T-helper 1 cell treated with Interleukin-12 subunit alpha and Interleukin-12 subunit beta and Interleukin-4 antibody, amounts not matched to agents 30 μg/mL and 1 μg/mL, for 36 hours (primary cell): Measurements from ENCODE around the gene ANKRD10.

Experiments
- H3K27ac Mint-ChIP-seq: one replicate; pipeline ENCODE4 v1.8.0; 2021; ENCODE audit warnings: mild to moderate bottlenecking, mixed read lengths
- H3K27me3 Mint-ChIP-seq: one replicate; pipeline ENCODE4 v1.8.0; 2021; ENCODE audit warnings: low read depth, mixed read lengths
- H3K36me3 Mint-ChIP-seq: one replicate; pipeline ENCODE4 v1.8.0; 2021; ENCODE audit warnings: low read depth, mixed read lengths
- H3K4me1 Mint-ChIP-seq: one replicate; pipeline ENCODE4 v1.8.0; 2021; ENCODE audit warnings: low read depth, mixed read lengths
- H3K4me3 Mint-ChIP-seq: one replicate; pipeline ENCODE4 v1.8.0; 2021; ENCODE audit warnings: mild to moderate bottlenecking, moderate library complexity, mixed read lengths
- H3K9me3 Mint-ChIP-seq: one replicate; pipeline ENCODE4 v1.8.0; 2021; ENCODE audit warnings: mixed read lengths

ANKRD10 gene

GRCh38 chr13:110932588-110932987 is 17.7 kb upstream of the ANKRD10 start:
- no peak overlapping the region for H3K27ac Mint-ChIP-seq
- peaks cover 2% of the 10 kb centered on the region for H3K4me1 Mint-ChIP-seq
- H3K36me3 Mint-ChIP-seq: peaks cover 3% of the 10 kb centered on the region
- peaks cover 37% of the 10 kb centered on the region for H3K27me3 Mint-ChIP-seq
- H3K9me3 Mint-ChIP-seq: peaks cover 49% of the 10 kb centered on the region
- no peak overlapping the region for H3K4me3 Mint-ChIP-seq

GRCh38 chr13:110929104-110929777 is 14.4 kb upstream of the ANKRD10 start:
- Mint-ChIP-seq H3K27me3 (peaks cover 50% of the 10 kb centered on the region), H3K27ac (no peak overlapping the region), H3K4me1 (peaks cover 2% of the 10 kb centered on the region), H3K36me3 (peaks cover 2% of the 10 kb centered on the region), H3K9me3 (peaks cover 20% of the 10 kb centered on the region), H3K4me3 (no peak overlapping the region)

GRCh38 chr13:110925023-110925612 is 10.2 kb upstream of the ANKRD10 start:
- Mint-ChIP-seq H3K9me3 (no peaks in the 10 kb centered on the region), H3K4me3 (no peak overlapping the region), H3K27ac (no peak overlapping the region), H3K36me3 (no peaks in the 10 kb centered on the region), H3K27me3 (peaks cover 61% of the 10 kb centered on the region), H3K4me1 (peaks cover 14% of the 10 kb centered on the region)

- no peaks in the 10 kb centered on the region for H3K36me3 Mint-ChIP-seq
- peaks cover 14% of the 10 kb centered on the region for H3K4me1 Mint-ChIP-seq
- H3K4me3 Mint-ChIP-seq: no peak overlapping the region
- H3K9me3 Mint-ChIP-seq: no peaks in the 10 kb centered on the region
- H3K27me3 Mint-ChIP-seq: peaks cover 56% of the 10 kb centered on the region
- H3K27ac Mint-ChIP-seq: no peak overlapping the region
These were observed 9.7 kb upstream of the ANKRD10 start for GRCh38 chr13:110924639-110924934.

GRCh38 chr13:110923777-110924638 is 9.1 kb upstream of the ANKRD10 start:
- no peaks in the 10 kb centered on the region for H3K36me3 Mint-ChIP-seq
- H3K4me3 Mint-ChIP-seq: no peak overlapping the region
- peaks cover 14% of the 10 kb centered on the region for H3K4me1 Mint-ChIP-seq
- no peak overlapping the region for H3K27ac Mint-ChIP-seq
- no peaks in the 10 kb centered on the region for H3K9me3 Mint-ChIP-seq
- H3K27me3 Mint-ChIP-seq: peaks cover 55% of the 10 kb centered on the region

- peaks cover 1% of the 10 kb centered on the region for H3K36me3 Mint-ChIP-seq
- H3K4me3 Mint-ChIP-seq: no peak overlapping the region
- no peak overlapping the region for H3K27ac Mint-ChIP-seq
- peaks cover 46% of the 10 kb centered on the region for H3K27me3 Mint-ChIP-seq
- no peaks in the 10 kb centered on the region for H3K9me3 Mint-ChIP-seq
- peaks cover 12% of the 10 kb centered on the region for H3K4me1 Mint-ChIP-seq
These were observed 8.2 kb upstream of the ANKRD10 start for GRCh38 chr13:110923086-110923485.

GRCh38 chr13:110922506-110922905 is 7.6 kb upstream of the ANKRD10 start:
- Mint-ChIP-seq H3K4me3 (no peak overlapping the region), H3K27me3 (peaks cover 42% of the 10 kb centered on the region), H3K9me3 (no peaks in the 10 kb centered on the region), H3K36me3 (peaks cover 6% of the 10 kb centered on the region), H3K4me1 (peaks cover 17% of the 10 kb centered on the region), H3K27ac (no peak overlapping the region)

GRCh38 chr13:110921695-110922094 is 6.8 kb upstream of the ANKRD10 start:
- Mint-ChIP-seq H3K9me3 (no peaks in the 10 kb centered on the region), H3K27ac (no peak overlapping the region), H3K27me3 (peaks cover 34% of the 10 kb centered on the region), H3K4me3 (no peak overlapping the region), H3K4me1 (peaks cover 18% of the 10 kb centered on the region), H3K36me3 (peaks cover 6% of the 10 kb centered on the region)

- H3K27ac Mint-ChIP-seq: no peak overlapping the region
- H3K36me3 Mint-ChIP-seq: peaks cover 10% of the 10 kb centered on the region
- H3K4me3 Mint-ChIP-seq: no peak overlapping the region
- peaks cover 22% of the 10 kb centered on the region for H3K4me1 Mint-ChIP-seq
- peaks cover 32% of the 10 kb centered on the region for H3K27me3 Mint-ChIP-seq
- no peaks in the 10 kb centered on the region for H3K9me3 Mint-ChIP-seq
These were observed 6.3 kb upstream of the ANKRD10 start for GRCh38 chr13:110921209-110921608.

- Mint-ChIP-seq H3K27ac (no peak overlapping the region), H3K9me3 (no peaks in the 10 kb centered on the region), H3K27me3 (peaks cover 32% of the 10 kb centered on the region), H3K36me3 (peaks cover 10% of the 10 kb centered on the region), H3K4me1 (peaks cover 26% of the 10 kb centered on the region), H3K4me3 (no peak overlapping the region)
These were observed 5.2 kb upstream of the ANKRD10 start for GRCh38 chr13:110920038-110920437.

GRCh38 chr13:110916301-110917142 is 1.7 kb upstream of the ANKRD10 start:
- peaks cover 10% of the 10 kb centered on the region for H3K36me3 Mint-ChIP-seq
- H3K4me3 Mint-ChIP-seq: peak overlapping the region; percentile 82
- no peak overlapping the region for H3K27ac Mint-ChIP-seq
- peaks cover 2% of the 10 kb centered on the region for H3K27me3 Mint-ChIP-seq
- H3K9me3 Mint-ChIP-seq: no peaks in the 10 kb centered on the region
- H3K4me1 Mint-ChIP-seq: peaks cover 40% of the 10 kb centered on the region

GRCh38 chr13:110915874-110916206 is 971 bp upstream of the ANKRD10 start:
- Mint-ChIP-seq H3K9me3 (no peaks in the 10 kb centered on the region), H3K27me3 (no peaks in the 10 kb centered on the region), H3K4me1 (peaks cover 37% of the 10 kb centered on the region), H3K27ac (peak overlapping the region; percentile 70), H3K4me3 (peak overlapping the region; percentile 82), H3K36me3 (peaks cover 11% of the 10 kb centered on the region)

GRCh38 chr13:110914331-110915056 is 375 bp downstream of the ANKRD10 start:
- peaks cover 44% of the 10 kb centered on the region for H3K4me1 Mint-ChIP-seq
- H3K36me3 Mint-ChIP-seq: peaks cover 22% of the 10 kb centered on the region
- no peaks in the 10 kb centered on the region for H3K9me3 Mint-ChIP-seq
- H3K27ac Mint-ChIP-seq: peak overlapping the region; percentile 86
- H3K4me3 Mint-ChIP-seq: peak overlapping the region; percentile 86
- no peaks in the 10 kb centered on the region for H3K27me3 Mint-ChIP-seq

GRCh38 chr13:110914081-110914330 is 863 bp downstream of the ANKRD10 start:
- H3K9me3 Mint-ChIP-seq: no peaks in the 10 kb centered on the region
- H3K27ac Mint-ChIP-seq: peak overlapping the region; percentile 89
- H3K27me3 Mint-ChIP-seq: no peaks in the 10 kb centered on the region
- H3K36me3 Mint-ChIP-seq: peaks cover 25% of the 10 kb centered on the region
- H3K4me3 Mint-ChIP-seq: peak overlapping the region; percentile 85
- peaks cover 49% of the 10 kb centered on the region for H3K4me1 Mint-ChIP-seq
